GM18951 (cell line): ENCODE measurements around the gene CTNND2.

ENCODE experiments used
- POLR2A ChIP-seq: IDR thresholded peaks from 4 replicates; pipeline ENCODE4 v1.6.1; 2011; ENCODE audit warnings: mild to moderate bottlenecking; ENCODE audit not compliant: insufficient read length, insufficient read depth; ENCODE audit errors: extremely low read depth
- in situ Hi-C: fragments of 300-500 bp; cut with MboI; formaldehyde crosslinking; loops from one replicate; pipeline ENCODE4 v1.12.0; 2022; ENCODE audit warnings: low sequenced_read_pairs, mixed read lengths, inconsistent platforms; ENCODE audit not compliant: unreplicated experiment

Gene CTNND2

DNA sequence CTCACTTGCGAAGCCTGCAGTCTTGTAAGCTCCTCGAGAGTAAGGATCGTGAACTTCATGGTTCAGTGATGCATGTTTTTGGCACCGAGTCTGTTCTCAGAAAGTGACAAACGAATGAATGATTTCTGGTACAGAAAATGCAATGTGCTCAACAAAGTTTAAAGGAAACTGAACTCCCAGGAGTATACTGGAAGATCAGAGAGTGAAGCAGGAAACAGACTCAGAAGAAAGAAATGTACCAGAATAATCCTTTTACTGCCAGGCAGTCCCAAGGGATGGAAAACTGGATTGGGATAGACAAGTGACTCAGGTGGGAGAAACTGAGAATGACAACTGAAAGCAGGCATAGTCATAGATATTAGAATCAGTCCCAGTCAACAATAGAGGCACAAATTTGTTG is 420.6 kb downstream of the CTNND2 start:
- no peak for TF ChIP-seq POLR2A
- in situ Hi-C loops, result no loop called here

DNA sequence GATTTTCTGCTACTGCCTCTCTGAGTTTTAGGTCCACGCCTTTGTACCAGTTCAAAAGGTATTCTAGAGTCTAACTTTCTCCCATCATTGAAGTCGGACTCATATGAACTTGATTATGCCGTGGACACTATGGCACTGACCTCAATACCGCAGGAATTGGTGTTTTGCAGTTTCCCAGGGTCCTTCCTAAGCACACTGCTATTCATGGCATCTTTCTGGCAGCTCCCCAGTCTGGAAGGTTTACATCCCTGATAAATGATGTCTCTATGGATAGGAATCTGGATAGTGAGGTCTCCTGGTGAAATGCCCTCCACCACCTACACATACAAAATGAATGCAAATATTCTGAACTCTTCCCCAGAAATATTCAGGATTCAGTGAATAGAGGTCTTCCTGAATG is 422.2 kb downstream of the CTNND2 start:
- no peak for TF ChIP-seq POLR2A
- in situ Hi-C loops, result no loop called here

DNA sequence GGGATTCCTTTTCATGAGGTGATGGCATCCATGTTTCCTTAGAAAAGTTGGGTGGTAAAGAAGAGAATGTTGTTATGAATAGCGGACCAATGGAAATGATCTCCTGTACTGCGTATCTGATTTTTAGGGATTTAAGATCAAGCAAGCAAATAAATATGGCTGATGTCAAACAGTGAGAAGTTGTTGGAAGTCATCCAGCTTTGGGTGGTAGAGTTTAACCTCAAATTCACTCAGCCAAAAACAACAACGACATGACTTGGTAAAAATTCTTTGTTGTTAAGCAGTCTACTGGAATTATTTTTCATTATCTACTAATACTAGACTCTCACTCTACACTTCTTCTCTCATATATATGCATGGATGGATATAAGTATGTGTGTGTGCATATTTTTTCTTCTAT is 426.5 kb downstream of the CTNND2 start:
- in situ Hi-C loops, result no loop called here
- no peak for TF ChIP-seq POLR2A

DNA sequence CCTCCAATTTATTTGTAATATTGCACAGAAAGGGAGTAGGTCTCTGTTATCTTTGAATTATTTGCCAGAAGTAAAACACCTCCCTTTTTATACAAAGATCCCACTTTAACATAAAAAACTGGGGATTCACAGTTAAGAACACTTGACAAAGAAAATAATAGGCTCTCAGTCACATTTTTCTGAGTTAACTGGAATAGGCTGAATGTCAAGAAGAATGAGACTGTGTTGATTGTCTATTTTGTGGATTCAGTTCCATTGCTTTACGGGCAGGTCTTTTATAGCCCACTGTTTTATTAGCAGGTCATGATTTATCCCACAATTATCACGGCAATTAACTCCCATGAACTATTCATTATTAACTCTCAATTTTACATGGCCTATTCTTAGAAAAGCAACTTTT is 427.4 kb downstream of the CTNND2 start:
- no peak for TF ChIP-seq POLR2A
- in situ Hi-C loops, result no loop called here

DNA sequence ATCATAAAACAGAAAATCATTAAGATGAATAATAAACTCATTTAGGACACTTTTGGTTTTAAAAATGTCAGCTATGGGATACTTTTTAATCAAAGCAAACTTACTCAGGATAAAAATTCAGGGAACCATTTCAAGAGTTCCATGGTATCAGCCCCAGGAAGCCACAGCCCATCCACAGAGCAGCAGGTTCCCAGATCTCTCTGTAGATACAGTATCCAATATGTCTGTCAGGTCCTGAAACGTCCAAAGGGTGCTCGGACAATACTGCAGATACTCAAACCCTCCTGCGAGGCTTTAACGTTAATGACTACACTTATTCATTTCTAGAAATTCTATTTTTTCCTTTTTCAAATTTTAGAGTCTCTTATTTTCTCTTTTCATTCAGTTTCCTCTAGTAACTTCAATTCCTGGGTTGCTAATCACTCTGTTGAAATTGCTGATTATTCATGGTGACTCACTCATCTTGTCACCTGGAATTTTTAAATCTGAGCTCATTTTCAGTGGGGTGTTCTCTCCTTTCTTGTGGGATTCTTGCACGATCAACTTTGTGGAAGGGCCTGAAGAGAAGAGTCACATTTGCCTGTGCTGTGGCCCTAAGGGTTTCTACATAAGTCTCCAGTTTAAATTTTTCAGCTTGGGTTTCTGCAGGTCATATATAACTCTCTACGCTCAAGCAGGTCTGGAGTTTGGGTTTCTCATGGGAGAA is 435.8 kb downstream of the CTNND2 start:
- in situ Hi-C loops, result no loop called here
- TF ChIP-seq POLR2A, result no peak

DNA sequence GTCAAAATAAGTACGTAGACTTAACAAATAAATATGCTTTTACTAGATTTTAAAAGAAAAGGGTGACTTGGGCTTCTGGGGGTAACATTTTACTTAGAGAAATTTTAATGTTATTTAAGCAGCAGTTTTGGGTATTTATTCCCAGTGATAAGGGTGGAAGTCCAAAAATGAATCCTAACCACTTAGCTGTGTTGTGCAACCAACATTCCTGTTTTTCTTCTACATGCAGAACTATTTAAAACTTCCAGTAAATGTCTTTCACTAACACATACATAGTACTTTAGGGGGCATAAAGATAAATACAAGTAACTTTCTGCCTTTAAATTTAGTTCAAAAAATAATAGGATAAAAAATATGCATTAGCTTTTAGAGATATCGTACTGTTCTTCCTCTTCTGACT is 436.7 kb downstream of the CTNND2 start:
- in situ Hi-C loops, result no loop called here
- TF ChIP-seq POLR2A, result no peak

DNA sequence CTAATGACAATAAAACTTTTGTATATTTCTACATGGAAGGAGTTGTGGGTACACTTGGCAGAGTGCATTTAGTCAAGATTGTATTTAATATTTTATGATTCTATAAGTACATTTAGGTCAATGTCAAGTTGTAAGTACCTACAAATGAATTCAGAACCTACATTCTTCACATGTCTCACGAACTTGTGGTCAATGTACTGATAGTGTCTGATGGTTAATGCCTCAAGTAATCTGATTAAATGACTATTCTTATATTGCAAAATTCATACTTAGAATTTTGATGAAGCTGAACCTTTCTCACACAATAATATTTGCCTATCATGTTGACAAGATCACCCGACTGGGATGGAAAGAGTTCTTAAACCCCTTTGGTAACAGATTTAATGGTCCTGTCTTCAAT is 444.5 kb downstream of the CTNND2 start:
- no peak for TF ChIP-seq POLR2A
- in situ Hi-C loops, result no loop called here

DNA sequence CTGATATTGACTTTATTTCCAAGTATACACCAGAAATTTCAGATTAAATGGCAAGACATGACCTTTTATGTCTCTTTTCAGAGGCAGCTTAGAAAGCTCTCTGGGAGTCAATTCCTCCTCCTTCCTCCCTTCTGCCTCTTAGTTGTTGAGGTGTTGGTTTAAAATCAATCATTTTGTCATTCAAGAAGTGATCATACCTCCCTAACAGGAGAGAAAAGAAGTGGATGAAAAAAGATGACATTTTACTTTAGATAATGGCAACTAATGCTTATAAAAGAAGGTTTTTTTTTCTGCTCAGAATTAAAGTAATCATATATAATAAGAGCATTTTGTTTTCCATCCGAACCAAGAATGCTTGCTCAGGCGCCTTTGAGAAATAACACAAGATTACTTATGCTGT is 448.7 kb downstream of the CTNND2 start:
- in situ Hi-C loops, result no loop called here
- TF ChIP-seq POLR2A, result no peak

DNA sequence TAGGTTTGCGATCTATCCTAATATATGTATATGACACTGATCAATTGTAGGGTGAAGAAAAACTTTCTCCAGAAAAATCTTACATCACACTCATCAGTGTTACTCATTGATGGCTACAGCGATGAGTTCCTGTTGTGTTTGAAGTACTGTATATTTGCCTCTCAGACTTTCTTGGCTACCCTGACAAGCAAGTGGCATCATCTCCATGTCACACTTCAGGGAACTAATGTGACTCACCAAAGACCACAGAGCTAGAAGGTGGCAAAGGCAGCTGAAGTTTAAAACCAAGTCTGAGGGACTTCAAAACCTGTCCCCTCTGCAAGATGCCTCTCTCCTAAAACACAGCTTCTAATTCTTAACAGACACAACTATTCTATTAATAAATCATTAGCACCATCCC is 451.4 kb downstream of the CTNND2 start:
- in situ Hi-C loops, result no loop called here
- TF ChIP-seq POLR2A, result no peak

DNA sequence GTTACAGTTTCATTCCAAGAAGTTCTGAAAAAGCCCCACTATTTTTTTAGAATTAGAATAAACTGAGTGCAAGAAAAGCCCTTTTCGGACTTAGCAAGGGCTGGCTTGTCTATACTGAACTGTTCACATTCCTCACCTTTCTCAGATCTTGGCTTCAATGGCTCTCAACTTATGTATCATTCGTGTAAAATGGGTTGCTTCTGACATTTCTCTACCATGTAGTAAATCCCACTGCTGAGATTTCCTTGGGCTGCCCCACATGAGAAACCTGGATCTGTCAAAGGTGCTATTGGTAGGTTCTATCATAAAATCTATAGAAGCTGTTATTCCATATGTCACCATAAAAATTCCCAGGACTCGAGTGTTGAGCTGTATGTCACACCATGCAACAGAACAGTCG is 454.3 kb downstream of the CTNND2 start:
- in situ Hi-C loops, result no loop called here
- no peak for TF ChIP-seq POLR2A

DNA sequence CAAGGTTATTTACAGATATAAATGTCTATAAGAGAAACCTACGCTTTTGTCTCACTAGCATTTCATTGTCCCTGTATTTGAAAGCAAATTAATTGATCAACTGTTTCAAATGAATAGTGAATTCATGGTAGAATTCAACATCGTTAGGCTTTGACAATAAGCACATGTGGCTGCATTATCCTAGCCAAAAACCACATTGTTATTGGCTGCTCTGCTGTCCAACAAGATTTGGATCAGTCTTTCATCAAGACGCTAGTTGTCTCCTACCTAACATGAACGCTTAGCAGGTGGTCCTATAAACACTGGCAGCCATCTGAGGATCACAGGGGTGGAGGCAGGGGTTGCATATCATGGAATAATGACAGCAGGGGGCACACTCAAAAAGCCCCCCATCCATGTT is 455.0 kb downstream of the CTNND2 start:
- in situ Hi-C loops, result no loop called here

DNA sequence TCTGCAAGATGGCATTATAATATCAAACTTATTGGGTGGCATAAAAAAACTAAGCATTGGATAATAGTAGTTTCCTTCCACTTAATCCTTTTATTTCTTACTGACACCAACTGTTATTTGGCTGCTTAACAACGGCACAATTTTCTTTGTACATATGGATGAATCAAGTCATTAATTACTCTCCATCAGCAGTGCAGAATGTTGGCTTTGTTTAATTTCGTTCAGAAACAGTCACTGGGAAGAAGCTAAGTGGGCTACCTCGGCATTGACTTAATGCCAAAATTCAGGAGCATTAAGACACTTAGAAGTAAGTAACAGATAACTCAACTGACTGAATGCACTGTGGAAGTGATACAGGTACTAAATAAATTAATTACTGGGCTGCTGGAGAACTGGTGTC is 460.4 kb downstream of the CTNND2 start:
- TF ChIP-seq POLR2A, result no peak
- in situ Hi-C loops, result no loop called here

More for the DNA sequence above, 455.0 kb downstream of the CTNND2 start:
- TF ChIP-seq POLR2A, result no peak

DNA sequence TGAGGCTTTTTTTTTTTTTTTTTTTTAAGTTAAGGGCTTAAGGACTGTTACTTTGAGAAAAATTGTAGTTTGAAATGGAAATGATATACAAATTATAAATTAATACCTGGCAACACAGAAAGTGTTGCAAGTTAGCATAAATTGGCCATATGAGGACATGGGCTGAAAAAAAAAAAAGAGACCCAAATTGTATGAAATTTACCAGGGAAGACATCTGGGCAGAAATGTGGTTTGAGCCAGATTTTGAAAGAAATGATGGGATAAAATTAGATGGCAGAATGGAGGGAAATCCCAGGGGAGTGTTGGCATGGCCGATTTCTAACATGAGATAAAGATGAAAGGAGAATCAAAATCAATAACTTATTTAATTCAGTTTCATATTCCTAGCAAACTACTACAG is 472.1 kb downstream of the CTNND2 start:
- TF ChIP-seq POLR2A, result no peak
- in situ Hi-C loops, result no loop called here

DNA sequence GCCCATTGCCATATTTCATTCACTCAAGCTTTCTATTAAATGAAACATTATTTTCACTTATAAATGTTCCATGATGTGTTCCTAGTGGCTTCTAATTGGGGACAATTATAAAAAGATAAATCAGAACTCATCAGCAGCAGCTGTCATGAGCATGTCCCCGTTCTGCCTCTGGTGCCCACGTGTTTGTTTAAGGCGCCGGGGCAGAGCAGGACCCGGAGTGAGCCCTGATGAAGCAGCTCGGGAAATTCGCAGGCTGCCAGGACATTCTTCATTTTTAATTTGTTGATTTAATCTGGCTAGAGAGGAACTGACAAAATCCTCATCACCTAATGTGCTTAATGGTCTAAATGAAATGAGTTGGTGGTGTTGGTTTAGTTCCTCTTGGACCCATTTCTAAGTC is 475.0 kb downstream of the CTNND2 start:
- no peak for TF ChIP-seq POLR2A
- in situ Hi-C loops, result no loop called here

DNA sequence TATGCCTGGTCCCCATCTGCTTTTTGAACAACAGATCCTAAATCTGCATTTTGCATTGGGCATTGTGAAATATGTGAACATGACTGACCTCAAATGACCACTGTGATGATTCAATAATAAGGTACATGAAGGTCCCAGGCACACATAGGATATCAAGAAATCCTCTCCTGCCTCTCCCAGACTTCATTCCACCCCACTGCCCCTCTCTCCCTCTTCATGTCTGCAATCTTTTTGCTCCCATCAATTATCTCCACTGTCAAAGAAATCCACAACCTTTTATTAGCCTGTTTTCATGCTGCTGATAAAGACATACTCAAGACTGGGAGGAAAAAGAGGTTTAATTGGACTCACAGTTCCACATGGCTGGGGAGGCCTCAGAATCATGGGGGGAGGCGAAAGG is 476.7 kb downstream of the CTNND2 start:
- in situ Hi-C loops, result no loop called here
- no peak for TF ChIP-seq POLR2A

DNA sequence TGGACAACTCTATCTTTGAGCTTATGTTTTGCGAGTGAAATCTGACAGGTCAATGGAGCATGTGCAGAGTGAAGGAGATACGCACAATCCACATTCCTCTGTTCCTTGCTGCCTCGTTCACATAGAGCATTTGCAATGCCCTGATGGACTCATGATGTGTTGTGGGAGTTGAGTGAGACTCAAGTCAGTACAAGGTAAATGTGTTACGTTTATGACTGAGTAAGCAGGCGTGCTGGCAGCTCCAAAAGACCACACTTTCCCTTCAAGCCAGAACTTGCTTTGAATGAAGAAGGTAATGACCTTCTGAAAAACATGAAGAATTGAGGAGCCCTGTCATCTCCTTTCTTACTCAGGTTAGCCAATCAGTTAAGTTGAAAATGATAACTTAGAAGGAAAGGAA is 477.8 kb downstream of the CTNND2 start:
- in situ Hi-C loops, result no loop called here
- TF ChIP-seq POLR2A, result no peak

DNA sequence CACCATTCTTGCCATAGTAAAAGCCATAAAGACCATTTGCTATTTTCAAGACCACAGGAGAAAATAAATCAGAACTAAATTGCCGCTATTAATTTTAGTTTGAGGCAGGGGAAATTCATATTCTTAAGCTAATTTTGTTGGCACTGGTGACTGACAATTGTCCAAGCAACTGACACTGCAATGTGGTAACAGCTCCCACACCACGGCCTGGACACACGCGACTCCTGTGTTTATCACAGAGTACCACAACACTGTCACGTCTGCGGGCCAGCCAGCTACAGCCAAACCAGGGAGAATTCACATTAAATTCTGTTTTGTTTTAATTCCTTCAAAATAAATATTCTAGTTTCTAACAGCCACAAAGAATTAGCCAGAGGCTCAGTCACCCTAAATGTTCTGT is 481.9 kb downstream of the CTNND2 start:
- in situ Hi-C loops, result no loop called here
- no peak for TF ChIP-seq POLR2A
